ENCODE results near the gene MYCBP. TPM values are rescaled to one million over a fixed set of nuclear protein-coding genes. Genes with fewer than 3 reads are reported as not detected.

MYCBP gene
- total RNA-seq, 1 experiment from 2014 or later: 17.4 TPM

DNA sequence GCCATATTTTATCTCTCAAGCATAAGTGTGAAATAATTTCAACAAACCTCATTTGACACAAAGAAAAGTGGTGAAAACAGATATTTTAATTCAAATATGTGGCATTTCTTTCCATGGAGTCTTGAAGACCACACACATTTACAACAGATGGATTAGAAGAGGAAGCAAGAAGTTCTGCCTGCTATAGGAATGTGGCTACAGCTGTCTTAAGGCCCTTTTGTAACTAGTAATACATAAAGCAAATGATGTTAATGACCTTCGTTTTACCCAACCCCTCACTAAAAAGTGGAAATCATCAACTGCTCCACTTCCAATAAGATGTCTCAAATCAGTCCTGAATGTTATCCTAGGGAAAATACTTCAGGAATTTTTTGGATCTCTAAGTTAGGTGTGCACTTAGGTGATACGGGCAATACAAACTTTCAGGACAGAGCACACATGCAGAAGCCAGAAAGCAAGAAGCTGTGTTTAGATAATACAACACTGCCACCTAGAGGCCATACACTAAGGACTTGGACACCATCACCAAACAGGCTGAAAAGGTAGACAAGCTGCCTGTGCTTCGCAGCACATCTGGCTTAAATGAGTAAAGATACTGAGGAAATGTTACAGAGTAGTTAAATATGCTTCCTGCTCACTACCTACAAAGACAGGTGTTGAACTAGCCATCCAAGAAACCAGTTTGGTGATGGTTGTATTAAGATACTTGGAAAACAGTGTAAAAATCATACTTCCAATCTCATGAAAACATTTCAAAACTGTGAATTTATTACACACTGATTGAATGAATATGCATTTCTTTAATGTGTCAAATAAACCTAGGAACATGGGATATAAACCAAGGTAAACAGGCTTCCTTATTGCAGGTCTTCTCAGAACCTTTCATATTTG lies 38.0 kb downstream of the MYCBP start:
- intact Hi-C loops (cut with micrococcal nuclease; ENCODE audit: unreplicated experiment) (loop anchor here (5.0 kb wide), 1 partner anchor 808 kb away; no protein-coding TSS in a partner anchor), in situ Hi-C loops (cut with HindIII; ENCODE audit: low pct_unique_long_range_greater_than_20kb, low sequenced_read_pairs) (no loop called here)
- Histone ChIP-seq H3K4me1 (ENCODE audit: control insufficient read depth, insufficient read depth, low read length) (no peaks in the 10 kb centered on the region), H3K36me3 (ENCODE audit: control insufficient read depth, insufficient read depth, low read length) (peaks cover 6% of the 10 kb centered on the region; the same call in 1 of the 2 replicates), H3K9me3 (ENCODE audit: control insufficient read depth, insufficient read depth, low read depth, low read length) (no peaks in the 10 kb centered on the region), H3K4me3 (ENCODE audit: low read depth in 2 of 2, low read length in 2 of 2) (no peak overlapping the region), H3K27me3 (ENCODE audit: control insufficient read depth, insufficient read depth, low read length) (peaks cover 11% of the 10 kb centered on the region), H3K27ac (ENCODE audit: low read length) (no peak overlapping the region)
- ATAC-seq (peak; percentile 98), DNase-seq (ENCODE audit: low read depth, low spot score) (peak; percentile 72)
- no TSS peak for BruUV-seq (replicated peaks)
- TF ChIP-seq, protein P1, sequence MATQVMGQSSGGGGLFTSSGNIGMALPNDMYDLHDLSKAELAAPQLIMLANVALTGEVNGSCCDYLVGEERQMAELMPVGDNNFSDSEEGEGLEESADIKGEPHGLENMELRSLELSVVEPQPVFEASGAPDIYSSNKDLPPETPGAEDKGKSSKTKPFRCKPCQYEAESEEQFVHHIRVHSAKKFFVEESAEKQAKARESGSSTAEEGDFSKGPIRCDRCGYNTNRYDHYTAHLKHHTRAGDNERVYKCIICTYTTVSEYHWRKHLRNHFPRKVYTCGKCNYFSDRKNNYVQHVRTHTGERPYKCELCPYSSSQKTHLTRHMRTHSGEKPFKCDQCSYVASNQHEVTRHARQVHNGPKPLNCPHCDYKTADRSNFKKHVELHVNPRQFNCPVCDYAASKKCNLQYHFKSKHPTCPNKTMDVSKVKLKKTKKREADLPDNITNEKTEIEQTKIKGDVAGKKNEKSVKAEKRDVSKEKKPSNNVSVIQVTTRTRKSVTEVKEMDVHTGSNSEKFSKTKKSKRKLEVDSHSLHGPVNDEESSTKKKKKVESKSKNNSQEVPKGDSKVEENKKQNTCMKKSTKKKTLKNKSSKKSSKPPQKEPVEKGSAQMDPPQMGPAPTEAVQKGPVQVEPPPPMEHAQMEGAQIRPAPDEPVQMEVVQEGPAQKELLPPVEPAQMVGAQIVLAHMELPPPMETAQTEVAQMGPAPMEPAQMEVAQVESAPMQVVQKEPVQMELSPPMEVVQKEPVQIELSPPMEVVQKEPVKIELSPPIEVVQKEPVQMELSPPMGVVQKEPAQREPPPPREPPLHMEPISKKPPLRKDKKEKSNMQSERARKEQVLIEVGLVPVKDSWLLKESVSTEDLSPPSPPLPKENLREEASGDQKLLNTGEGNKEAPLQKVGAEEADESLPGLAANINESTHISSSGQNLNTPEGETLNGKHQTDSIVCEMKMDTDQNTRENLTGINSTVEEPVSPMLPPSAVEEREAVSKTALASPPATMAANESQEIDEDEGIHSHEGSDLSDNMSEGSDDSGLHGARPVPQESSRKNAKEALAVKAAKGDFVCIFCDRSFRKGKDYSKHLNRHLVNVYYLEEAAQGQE (IDR thresholded peaks at IDR 0.05; ENCODE audit: insufficient read depth in 1 of 2, low read depth in 2 of 2, low read length in 1 of 2): no peak
- TF ChIP-seq, protein P2, sequence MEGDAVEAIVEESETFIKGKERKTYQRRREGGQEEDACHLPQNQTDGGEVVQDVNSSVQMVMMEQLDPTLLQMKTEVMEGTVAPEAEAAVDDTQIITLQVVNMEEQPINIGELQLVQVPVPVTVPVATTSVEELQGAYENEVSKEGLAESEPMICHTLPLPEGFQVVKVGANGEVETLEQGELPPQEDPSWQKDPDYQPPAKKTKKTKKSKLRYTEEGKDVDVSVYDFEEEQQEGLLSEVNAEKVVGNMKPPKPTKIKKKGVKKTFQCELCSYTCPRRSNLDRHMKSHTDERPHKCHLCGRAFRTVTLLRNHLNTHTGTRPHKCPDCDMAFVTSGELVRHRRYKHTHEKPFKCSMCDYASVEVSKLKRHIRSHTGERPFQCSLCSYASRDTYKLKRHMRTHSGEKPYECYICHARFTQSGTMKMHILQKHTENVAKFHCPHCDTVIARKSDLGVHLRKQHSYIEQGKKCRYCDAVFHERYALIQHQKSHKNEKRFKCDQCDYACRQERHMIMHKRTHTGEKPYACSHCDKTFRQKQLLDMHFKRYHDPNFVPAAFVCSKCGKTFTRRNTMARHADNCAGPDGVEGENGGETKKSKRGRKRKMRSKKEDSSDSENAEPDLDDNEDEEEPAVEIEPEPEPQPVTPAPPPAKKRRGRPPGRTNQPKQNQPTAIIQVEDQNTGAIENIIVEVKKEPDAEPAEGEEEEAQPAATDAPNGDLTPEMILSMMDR (IDR thresholded peaks at IDR 0.05): peak; percentile 80
- TF ChIP-seq POLR2AphosphoS5 (IDR thresholded peaks at IDR 0.05; ENCODE audit: low read depth, low read length) (no peak), SIN3A (IDR thresholded peaks at IDR 0.05; ENCODE audit: borderline replicate concordance, insufficient read depth, low read depth, low read length) (no peak), TCF7L2 (IDR thresholded peaks at IDR 0.05; ENCODE audit: low read depth, low read length) (no peak)
- ChIA-PET CTCF (interaction anchor here (0.6 to 1.1 kb wide), 7 partner anchors 10 to 959 kb away, joined by 3 to 4 read pairs (median 3); no protein-coding TSS in a partner anchor), POLR2A (interaction anchor here (0.6 kb wide), 1 partner anchor 90 kb away, joined by 3 read pairs; no protein-coding TSS in a partner anchor)

DNA sequence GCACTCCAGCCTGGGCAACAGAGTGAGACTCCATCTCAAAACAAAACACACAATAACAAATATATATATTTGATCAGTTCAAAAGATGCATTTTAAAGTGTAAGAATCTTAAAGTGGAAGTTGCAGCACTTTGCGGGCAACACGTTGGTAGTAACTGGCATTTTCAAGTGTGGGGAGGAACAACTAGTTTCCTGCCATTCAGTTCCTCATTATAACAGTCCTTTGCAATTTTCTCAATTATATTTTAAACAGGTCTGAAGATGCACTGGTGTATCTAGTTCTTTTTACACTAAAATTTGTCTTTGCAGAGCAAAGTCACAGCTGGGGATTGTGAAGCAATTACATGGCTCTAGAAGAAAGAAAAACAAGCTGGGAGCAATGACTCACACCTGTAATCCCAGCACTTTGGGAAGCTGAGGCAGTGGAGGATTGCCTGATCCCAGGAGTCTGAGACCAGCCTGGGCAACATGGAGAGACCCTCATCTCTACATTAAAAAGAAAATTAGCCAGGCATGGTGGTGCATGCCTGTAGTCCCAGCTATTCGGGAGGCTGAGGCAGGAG lies 38.8 kb downstream of the MYCBP start:
- BruUV-seq (replicated peaks): no TSS peak
- Histone ChIP-seq H3K4me3 (ENCODE audit: low read depth in 2 of 2, low read length in 2 of 2) (no peak overlapping the region), H3K9me3 (ENCODE audit: control insufficient read depth, insufficient read depth, low read depth, low read length) (no peaks in the 10 kb centered on the region), H3K4me1 (ENCODE audit: control insufficient read depth, insufficient read depth, low read length) (no peaks in the 10 kb centered on the region), H3K27ac (ENCODE audit: low read length) (no peak overlapping the region), H3K27me3 (ENCODE audit: control insufficient read depth, insufficient read depth, low read length) (peaks cover 11% of the 10 kb centered on the region), H3K36me3 (ENCODE audit: control insufficient read depth, insufficient read depth, low read length) (peaks cover 5% of the 10 kb centered on the region; the same call in 1 of the 2 replicates)
- ChIA-PET POLR2A (no interaction called here), CTCF (interaction anchor here (0.7 kb wide), 1 partner anchor 711 kb away, joined by 3 read pairs; no protein-coding TSS in a partner anchor)
- intact Hi-C loops (cut with micrococcal nuclease; ENCODE audit: unreplicated experiment) (no loop called here), in situ Hi-C loops (cut with HindIII; ENCODE audit: low pct_unique_long_range_greater_than_20kb, low sequenced_read_pairs) (no loop called here)
- DNase-seq (ENCODE audit: low read depth, low spot score) (no peak), ATAC-seq (no peak)
- TF ChIP-seq, protein P1 (IDR thresholded peaks at IDR 0.05; ENCODE audit: insufficient read depth in 1 of 2, low read depth in 2 of 2, low read length in 1 of 2): no peak
- no peak for TF ChIP-seq TCF7L2 (IDR thresholded peaks at IDR 0.05; ENCODE audit: low read depth, low read length)
- no peak for TF ChIP-seq POLR2AphosphoS5 (IDR thresholded peaks at IDR 0.05; ENCODE audit: low read depth, low read length)
- no peak for TF ChIP-seq SIN3A (IDR thresholded peaks at IDR 0.05; ENCODE audit: borderline replicate concordance, insufficient read depth, low read depth, low read length)
